Keratinocyte (primary cell): ENCODE results near the gene CTTNBP2. TPM values are rescaled to one million over a fixed set of nuclear protein-coding genes. Genes with fewer than 3 reads are reported as not detected.

Experiments
- DNase-seq: peaks from one replicate; pipeline ENCODE4 v3.0.0-alpha.2; 2011; ENCODE audit warnings: low read depth, missing footprints, low spot score
- FAIRE-seq: peaks from 2 replicates; lab custom pipeline; 2011; peaks lifted over from hg19 to GRCh38; lab: Jason Lieb, UNC
- H2AFZ ChIP-seq: 2 replicates; pipeline ENCODE4 v1.6.0; 2012; ENCODE audit warnings: low read length, control low read depth, inconsistent platforms; ENCODE audit not compliant: control insufficient read depth
- H3K27ac ChIP-seq: 2 replicates; pipeline ENCODE4 v1.5.1; 2011; ENCODE audit warnings: low read length; ENCODE audit not compliant: control insufficient read depth, insufficient read depth
- H3K27me3 ChIP-seq: 3 replicates; pipeline ENCODE4 v1.6.0; 2011; ENCODE audit warnings: low read length; ENCODE audit not compliant: control insufficient read depth, insufficient read depth; ENCODE audit errors: extremely low read depth
- H3K36me3 ChIP-seq, 2 experiments: 2 replicates in 1 of 2; 3 replicates in 1 of 2; pipeline ENCODE4 v1.5.1; 2011; ENCODE audit warnings: low read length in 2 of 2, mild to moderate bottlenecking in 1 of 2; ENCODE audit not compliant: control insufficient read depth in 2 of 2, insufficient read depth in 2 of 2; ENCODE audit errors: extremely low read depth in 1 of 2
- H3K4me1 ChIP-seq: 3 replicates; pipeline ENCODE4 v1.5.1; 2011; ENCODE audit warnings: low read length; ENCODE audit not compliant: control insufficient read depth, insufficient read depth; ENCODE audit errors: extremely low read depth
- H3K4me2 ChIP-seq: 3 replicates; pipeline ENCODE4 v1.6.0; 2011; ENCODE audit warnings: low read depth, low read length; ENCODE audit not compliant: control insufficient read depth, insufficient read depth; ENCODE audit errors: extremely low read depth
- H3K4me3 ChIP-seq, 3 experiments: fragments of 200-600 bp in 1 of 3; sonication (generic) in 1 of 3; 2 replicates in 2 of 3; 3 replicates in 1 of 3; pipeline ENCODE4 v1.5.1; 2011 to 2016; ENCODE audit warnings: low read length in 3 of 3, mild to moderate bottlenecking in 3 of 3, control low read depth in 2 of 3, inconsistent platforms in 1 of 3, low read depth in 1 of 3, mixed read lengths in 1 of 3, mixed run types in 1 of 3, moderate library complexity in 1 of 3; ENCODE audit not compliant: control insufficient read depth in 2 of 3, insufficient read depth in 2 of 3; ENCODE audit errors: extremely low read depth in 1 of 3
- H3K79me2 ChIP-seq: 2 replicates; pipeline ENCODE4 v1.6.0; 2012; ENCODE audit warnings: low read length; ENCODE audit not compliant: control insufficient read depth, insufficient read depth
- H3K9ac ChIP-seq: 3 replicates; pipeline ENCODE4 v1.6.0; 2011; ENCODE audit warnings: low read length; ENCODE audit not compliant: control insufficient read depth, insufficient read depth; ENCODE audit errors: extremely low read depth
- H3K9me1 ChIP-seq: 3 replicates; pipeline ENCODE4 v1.6.0; 2011; ENCODE audit warnings: low read length; ENCODE audit not compliant: control insufficient read depth, insufficient read depth; ENCODE audit errors: extremely low read depth
- H3K9me3 ChIP-seq: 2 replicates; pipeline ENCODE4 v1.5.1; 2012; ENCODE audit warnings: low read depth, low read length; ENCODE audit not compliant: control insufficient read depth
- H4K20me1 ChIP-seq: 3 replicates; pipeline ENCODE4 v1.6.0; 2011; ENCODE audit warnings: low read length; ENCODE audit not compliant: control insufficient read depth, insufficient read depth; ENCODE audit errors: extremely low read depth
- CTCF ChIP-seq, 3 experiments: IDR thresholded peaks in 1 of 3; conservative IDR thresholded peaks in 1 of 3; optimal IDR thresholded peaks in 1 of 3; 2 replicates in 2 of 3; 3 replicates in 1 of 3; pipeline versions ENCODE3 to v1.5.1; 2011; ENCODE audit warnings: low read length in 3 of 3, mild to moderate bottlenecking in 3 of 3, moderate library complexity in 2 of 3, control low read depth in 1 of 3, inconsistent platforms in 1 of 3; ENCODE audit not compliant: insufficient read depth in 2 of 3; ENCODE audit errors: extremely low read depth in 1 of 3
- EZH2 ChIP-seq: IDR thresholded peaks from one replicate; pipeline ENCODE4 v1.6.1; 2012; ENCODE audit warnings: inconsistent platforms, mild to moderate bottlenecking, low read length, moderate library complexity
- dilution Hi-C: fragments of 300-500 bp; cut with MboI; formaldehyde crosslinking; loops from one replicate; pipeline ENCODE4 v1.7.0; 2020; ENCODE audit warnings: low sequenced_read_pairs; ENCODE audit not compliant: extremely low pct_ligation_motif_present
- polyA plus RNA-seq, 5 experiments: library from polyadenylated mRNA; depleted of rRNA in 3 of 5; stranded (reverse) in 3 of 5; stranded (forward) in 1 of 5; unstranded in 1 of 5; fragments of >200 nt; gene quantifications; 1 replicate in 1 of 5; 2 replicates in 3 of 5; 3 replicates in 1 of 5; pipeline versions ENCODE4 v1.2.1 to v1.2.3, GENCODE V29; 2011 to 2012; ENCODE audit warnings: missing spikeins in 2 of 5, low read depth in 1 of 5, low replicate concordance in 1 of 5

CTTNBP2 gene
- polyA plus RNA-seq, 1 donor (not counting 4 experiments of a cell fraction or from before 2014, with no cell fraction given), result 0.55 TPM

- H3K4me2 ChIP-seq, result no peak overlapping the region
- no peak for DNase-seq
- no peak for FAIRE-seq
Observed at GRCh38 chr7:117811696-117812095, 61.5 kb downstream of the CTTNBP2 start.

GRCh38 chr7:117810642-117811512 lies 62.4 kb downstream of the CTTNBP2 start:
- TF ChIP-seq EZH2 (no peak), CTCF (optimal IDR thresholded peaks at IDR 0.05 in 1 of 3, IDR thresholded peaks at IDR 0.05 in 1 of 3, conservative IDR thresholded peaks at IDR 0.05 in 1 of 3; ENCODE audit: extremely low read depth in 1 of 3, insufficient read depth in 2 of 3, low read length in 3 of 3) (no peak)
- Histone ChIP-seq H3K36me3 (no peaks in the 10 kb centered on the region), H3K27me3 (no peaks in the 10 kb centered on the region), H3K79me2 (no peaks in the 10 kb centered on the region), H4K20me1 (no peaks in the 10 kb centered on the region), H3K4me1 (peaks cover 4% of the 10 kb centered on the region), H3K27ac (no peak overlapping the region), H3K4me2 (no peak overlapping the region), H3K9me3 (no peaks in the 10 kb centered on the region), H3K9me1 (no peaks in the 10 kb centered on the region), H3K9ac (no peak overlapping the region), H3K4me3 (no peak overlapping the region), H2AFZ (no peak overlapping the region)
- dilution Hi-C loops, result no loop called here
- FAIRE-seq, result no peak
- no peak for DNase-seq

More at GRCh38 chr7:117811696-117812095, 61.5 kb downstream of the CTTNBP2 start:
- Histone ChIP-seq H3K27me3 (no peaks in the 10 kb centered on the region), H3K4me1 (peaks cover 4% of the 10 kb centered on the region), H2AFZ (no peak overlapping the region), H4K20me1 (no peaks in the 10 kb centered on the region), H3K9me1 (no peaks in the 10 kb centered on the region), H3K27ac (no peak overlapping the region), H3K9ac (no peak overlapping the region), H3K9me3 (no peaks in the 10 kb centered on the region), H3K4me3 (no peak overlapping the region), H3K79me2 (no peaks in the 10 kb centered on the region), H3K36me3 (no peaks in the 10 kb centered on the region)
- no peak for TF ChIP-seq CTCF (optimal IDR thresholded peaks at IDR 0.05 in 1 of 3, IDR thresholded peaks at IDR 0.05 in 1 of 3, conservative IDR thresholded peaks at IDR 0.05 in 1 of 3; ENCODE audit: extremely low read depth in 1 of 3, insufficient read depth in 2 of 3, low read length in 3 of 3)
- TF ChIP-seq EZH2, result no peak
- dilution Hi-C loops, result no loop called here
